Smooth muscle cell (in vitro differentiated cells): Measurements from ENCODE around the gene TEX54. TPM values are rescaled to one million over a fixed set of nuclear protein-coding genes. Genes with fewer than 3 reads are reported as not detected.

Experiments
- DNase-seq: peaks from one replicate; lab custom pipeline; 2025; ENCODE audit not compliant: unreplicated experiment; lab: John Stamatoyannopoulos, UW
- H2AFZ ChIP-seq: fragments of 200-600 bp; sonication (generic); 2 replicates; pipeline ENCODE4 v1.6.0; 2016; ENCODE audit warnings: antibody characterized with exemption, low read depth, mild to moderate bottlenecking
- H3F3A ChIP-seq: fragments of 200-600 bp; sonication (generic); 2 replicates; pipeline ENCODE4 v1.6.0; 2017; ENCODE audit warnings: antibody characterized with exemption, low read depth
- H3K27ac ChIP-seq: fragments of 200-600 bp; sonication (generic); 2 replicates; pipeline ENCODE4 v1.5.1; 2016; ENCODE audit warnings: low read depth, mild to moderate bottlenecking
- H3K27me3 ChIP-seq: fragments of 200-600 bp; sonication (generic); 2 replicates; pipeline ENCODE4 v1.6.1; 2016; ENCODE audit warnings: low read depth, mild to moderate bottlenecking
- H3K36me3 ChIP-seq: fragments of 200-600 bp; sonication (generic); 2 replicates; pipeline ENCODE4 v1.5.1; 2016; ENCODE audit warnings: low read depth
- H3K4me1 ChIP-seq: fragments of 200-600 bp; sonication (generic); 2 replicates; pipeline ENCODE4 v1.5.1; 2016; ENCODE audit warnings: low read depth
- H3K4me2 ChIP-seq: fragments of 200-600 bp; sonication (generic); 2 replicates; pipeline ENCODE4 v1.6.0; 2016; ENCODE audit warnings: mild to moderate bottlenecking
- H3K4me3 ChIP-seq: fragments of 200-600 bp; sonication (generic); 2 replicates; pipeline ENCODE4 v1.5.1; 2016; ENCODE audit warnings: mild to moderate bottlenecking
- H3K79me2 ChIP-seq: fragments of 200-600 bp; sonication (generic); 2 replicates; pipeline ENCODE4 v1.6.0; 2016; ENCODE audit warnings: low read depth, mild to moderate bottlenecking
- H3K9ac ChIP-seq: fragments of 200-600 bp; sonication (generic); 2 replicates; pipeline ENCODE4 v1.6.0; 2016; ENCODE audit warnings: low read depth
- H3K9me3 ChIP-seq: fragments of 200-600 bp; sonication (generic); replicated peaks from 2 replicates; pipeline ENCODE4 v1.5.1; 2016; ENCODE audit warnings: low read depth
- H4K20me1 ChIP-seq: fragments of 200-600 bp; sonication (generic); 2 replicates; pipeline ENCODE4 v1.6.0; 2016; ENCODE audit warnings: low read depth
- WGBS: methylation state at CpG from one replicate; pipeline ENCODE4 v1.1.7; 2016; ENCODE audit warnings: low lambda C conversion rate; 5-methylcytosine and 5-hydroxymethylcytosine counted together
- polyA plus RNA-seq: library from polyadenylated mRNA; unstranded; fragments of >200 nt; fragmentation: Nextera tagmentation; extraction: Ambion mirVana; gene quantifications from 2 replicates; pipeline ENCODE4 v1.2.1, GENCODE V29; 2016
- total RNA-seq: library from RNA; depleted of rRNA; stranded (reverse); fragments of >200 nt; gene quantifications from 2 replicates; pipeline ENCODE4 v1.2.3, GENCODE V29; 2014
- TF ChIP-seq, protein P1 (sequence below): fragments of 200-600 bp; sonication (generic); IDR thresholded peaks from 2 replicates; pipeline ENCODE4 v1.5.1; 2017; ENCODE audit warnings: borderline replicate concordance, mild to moderate bottlenecking, antibody characterized with exemption; ENCODE audit not compliant: insufficient read depth, poor library complexity, severe bottlenecking

Gene TEX54
- total and polyA plus RNA-seq, 2 experiments from 2014 or later = 1.4 TPM; not detected in 1

DNA sequence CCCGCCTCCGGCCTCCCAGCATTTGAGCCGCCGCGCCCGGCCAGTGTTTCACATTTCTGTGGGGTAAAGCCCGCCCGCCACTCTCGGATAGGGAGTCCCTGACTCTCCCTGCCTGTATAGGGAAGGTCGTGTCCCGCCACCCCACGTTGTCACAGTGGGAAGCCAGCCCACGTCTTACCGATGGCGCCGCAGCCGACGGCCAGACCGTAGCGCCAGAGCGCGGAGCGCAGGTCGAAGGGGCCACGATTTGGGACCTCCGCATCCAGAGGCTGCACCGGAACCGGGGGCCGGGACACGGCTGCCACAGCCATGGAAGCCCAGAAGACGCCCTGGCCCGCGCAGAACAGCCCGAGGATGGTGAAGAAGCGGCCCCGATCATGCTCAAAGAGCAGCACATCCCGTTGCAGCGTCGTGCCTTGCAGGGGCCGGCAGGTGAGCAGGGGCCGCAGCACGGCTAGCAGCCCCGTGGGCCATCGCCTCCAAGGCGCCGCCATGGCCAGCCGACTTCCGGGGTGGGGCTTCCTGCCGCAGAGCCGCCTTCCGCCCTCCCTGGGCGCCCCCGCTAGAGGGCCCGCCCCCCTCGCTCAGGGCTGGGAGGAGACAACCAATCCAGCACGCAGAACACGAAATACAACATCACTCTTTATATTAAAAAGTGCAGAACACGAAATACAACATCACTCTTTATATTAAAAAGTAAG, 41.0 kb downstream of the TEX54 start, which contains the start of gene TMEM223:
TSS of gene TMEM223 (minus strand) at position 506 of the 701 bp plus-strand sequence. CDS start at position 494, 12 bp downstream.
- Histone ChIP-seq H3K27me3 (no peaks in the 10 kb centered on the region), H3K4me3 (peak within 1 kb of the TSS; percentile 96), H3K79me2 (peaks cover 39% of the 10 kb centered on the region), H3K9ac (peak within 1 kb of the TSS; percentile 86), H3F3A (peaks cover 51% of the 10 kb centered on the region), H4K20me1 (peaks cover 5% of the 10 kb centered on the region), H3K4me2 (peak within 1 kb of the TSS; percentile 98), H3K4me1 (peaks cover 14% of the 10 kb centered on the region), H3K36me3 (peaks cover 19% of the 10 kb centered on the region), H3K9me3 (no peaks in the 10 kb centered on the region), H2AFZ (no peak within 1 kb of the TSS), H3K27ac (peak within 1 kb of the TSS; percentile 88)
- peak; percentile 52 for DNase-seq
- WGBS = under 1% methylated on average over 54 of the region's 58 CpGs
- TF ChIP-seq, protein P1, sequence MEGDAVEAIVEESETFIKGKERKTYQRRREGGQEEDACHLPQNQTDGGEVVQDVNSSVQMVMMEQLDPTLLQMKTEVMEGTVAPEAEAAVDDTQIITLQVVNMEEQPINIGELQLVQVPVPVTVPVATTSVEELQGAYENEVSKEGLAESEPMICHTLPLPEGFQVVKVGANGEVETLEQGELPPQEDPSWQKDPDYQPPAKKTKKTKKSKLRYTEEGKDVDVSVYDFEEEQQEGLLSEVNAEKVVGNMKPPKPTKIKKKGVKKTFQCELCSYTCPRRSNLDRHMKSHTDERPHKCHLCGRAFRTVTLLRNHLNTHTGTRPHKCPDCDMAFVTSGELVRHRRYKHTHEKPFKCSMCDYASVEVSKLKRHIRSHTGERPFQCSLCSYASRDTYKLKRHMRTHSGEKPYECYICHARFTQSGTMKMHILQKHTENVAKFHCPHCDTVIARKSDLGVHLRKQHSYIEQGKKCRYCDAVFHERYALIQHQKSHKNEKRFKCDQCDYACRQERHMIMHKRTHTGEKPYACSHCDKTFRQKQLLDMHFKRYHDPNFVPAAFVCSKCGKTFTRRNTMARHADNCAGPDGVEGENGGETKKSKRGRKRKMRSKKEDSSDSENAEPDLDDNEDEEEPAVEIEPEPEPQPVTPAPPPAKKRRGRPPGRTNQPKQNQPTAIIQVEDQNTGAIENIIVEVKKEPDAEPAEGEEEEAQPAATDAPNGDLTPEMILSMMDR = no peak

DNA sequence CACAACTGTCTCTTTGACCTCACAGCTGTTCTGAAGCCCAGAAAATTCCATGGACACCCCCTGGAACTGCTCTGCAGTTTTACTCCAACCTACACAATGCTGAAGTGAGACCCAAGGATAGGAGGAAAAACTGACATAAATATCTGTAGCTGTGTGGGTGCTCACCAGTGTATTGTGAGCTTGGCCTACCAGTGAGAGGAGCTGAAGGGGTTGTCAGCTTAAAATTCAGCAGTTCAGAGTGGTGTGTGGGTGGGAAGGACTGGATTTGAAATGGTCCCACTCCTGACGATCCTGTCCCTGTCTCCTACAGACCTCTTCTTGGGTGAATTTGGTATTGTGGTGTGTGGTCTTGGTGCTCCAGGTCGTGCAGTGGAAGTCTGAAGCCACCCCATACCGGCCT, 43.1 kb downstream of the TEX54 start:
- TF ChIP-seq, protein P1 = no peak
- 90% methylated on average over 3 of the region's 3 CpGs for WGBS
- Histone ChIP-seq H3F3A (peaks cover 43% of the 10 kb centered on the region), H2AFZ (no peak overlapping the region), H3K36me3 (peaks cover 3% of the 10 kb centered on the region), H3K4me2 (no peak overlapping the region), H3K79me2 (peaks cover 39% of the 10 kb centered on the region), H3K4me3 (no peak overlapping the region), H3K9me3 (no peaks in the 10 kb centered on the region), H3K27me3 (no peaks in the 10 kb centered on the region), H3K27ac (no peak overlapping the region), H3K4me1 (peaks cover 14% of the 10 kb centered on the region), H4K20me1 (peaks cover 5% of the 10 kb centered on the region), H3K9ac (no peak overlapping the region)
- no peak for DNase-seq

DNA sequence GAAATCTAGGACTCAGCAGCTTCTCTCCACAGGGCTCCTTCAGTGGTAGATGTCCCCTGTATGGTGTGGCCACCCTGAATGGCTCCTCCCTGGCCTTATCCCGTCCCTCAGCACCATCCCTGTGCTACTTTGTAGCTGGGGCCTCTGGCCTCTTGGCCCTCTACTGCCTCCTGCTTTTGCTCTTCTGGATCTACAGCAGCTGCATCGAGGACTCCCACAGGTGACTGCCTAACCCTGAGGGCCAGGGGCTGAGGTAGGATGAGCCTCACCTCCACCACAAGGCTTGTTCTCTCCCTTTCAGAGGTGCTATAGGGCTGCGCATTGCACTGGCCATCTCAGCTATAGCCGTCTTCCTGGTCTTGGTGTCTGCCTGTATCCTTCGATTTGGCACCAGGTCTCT, 43.6 kb downstream of the TEX54 start:
- Histone ChIP-seq H3K9ac (no peak overlapping the region), H3K79me2 (peaks cover 39% of the 10 kb centered on the region), H3K4me2 (no peak overlapping the region), H2AFZ (no peak overlapping the region), H4K20me1 (peaks cover 5% of the 10 kb centered on the region), H3K4me1 (peaks cover 14% of the 10 kb centered on the region), H3K4me3 (no peak overlapping the region), H3K27ac (no peak overlapping the region), H3F3A (peaks cover 37% of the 10 kb centered on the region), H3K36me3 (peaks cover 3% of the 10 kb centered on the region), H3K9me3 (no peaks in the 10 kb centered on the region), H3K27me3 (no peaks in the 10 kb centered on the region)
- 90% methylated on average over 5 of the region's 5 CpGs for WGBS
- TF ChIP-seq, protein P1 = no peak
- DNase-seq = no peak
